ENCODE measurements around the gene SUSD1. TPM values are rescaled to one million over a fixed set of nuclear protein-coding genes. Genes with fewer than 3 reads are reported as not detected.

Gene SUSD1
- total and polyA plus RNA-seq, 2 of the 13 experiments (the other 11 are each of a cell fraction or from before 2014, with no cell fraction given), result 25.9 to 32.3 TPM

- TF ChIP-seq LRRFIP1 (CRISPR knock-in tag; conservative IDR thresholded peaks at IDR 0.05) (no peak), RARG (CRISPR knock-in tag; IDR thresholded peaks at IDR 0.05; ENCODE audit: low read depth) (no peak)
Measured at GRCh38 chr9:112005939-112006338, 169.2 kb downstream of the SUSD1 start (continued).

GRCh38 chr9:112003538-112003937 lies 171.6 kb downstream of the SUSD1 start:
- in situ Hi-C loops (cut with HindIII; ENCODE audit: extremely low pct_ligation_motif_present, low pct_unique_long_range_greater_than_20kb) (no loop called here), intact Hi-C loops (cut with micrococcal nuclease; ENCODE audit: unreplicated experiment) (no loop called here)
- ATAC-seq, result no peak
- no peaks in the 10 kb centered on the region for H3K79me2 ChIP-seq (ENCODE audit: insufficient read depth, low read length)
- CTCF ChIA-PET (ENCODE audit: low intra/inter-chr PET ratio, low total read pairs), result no interaction called here
- no peaks in the 10 kb centered on the region for H4K20me1 ChIP-seq (ENCODE audit: insufficient read depth, low read length)
- no peak for FAIRE-seq
- BruUV-seq (replicated peaks), result no TSS peak
- H3K9ac ChIP-seq (ENCODE audit: insufficient read depth, low read depth, low read length), result no peak overlapping the region
- no peak overlapping the region for H2AFZ ChIP-seq (ENCODE audit: low read length)
- no peaks in the 10 kb centered on the region for H3K36me3 ChIP-seq (replicated peaks in 1 of 2; ENCODE audit: control insufficient read depth in 1 of 2, insufficient read depth in 2 of 2, low read length in 2 of 2)
- peaks cover 0 to 1% of the 10 kb centered on the region in 2 experiments; a peak in 1 of 5 replicates for H3K27me3 ChIP-seq (ENCODE audit: control insufficient read depth in 1 of 2, insufficient read depth in 2 of 2, low read length in 2 of 2)
- no peak overlapping the region for H3K4me2 ChIP-seq (ENCODE audit: low read depth, low read length)
- POLR2A ChIA-PET, result no interaction called here
- H3K27ac ChIP-seq (ENCODE audit: extremely low read length, insufficient read depth, low read length), result no peak overlapping the region
- no peak for DNase-seq (ENCODE audit: low spot score)
- no peaks in the 10 kb centered on the region for H3K9me3 ChIP-seq (ENCODE audit: low read length)
- H3K4me3 ChIP-seq (replicated peaks in 1 of 3; ENCODE audit: insufficient read depth in 1 of 3, low read depth in 2 of 3, low read length in 3 of 3), result no peak overlapping the region
- WGBS (ENCODE audit: low lambda C conversion rate), result 49% methylated on average over 4 of the region's 4 CpGs
- H3K4me1 ChIP-seq (ENCODE audit: insufficient read depth, low read length), result no peaks in the 10 kb centered on the region
- TF ChIP-seq GABPB1 (CRISPR knock-in tag; IDR thresholded peaks at IDR 0.05) (no peak), KIAA2018 (CRISPR knock-in tag; IDR thresholded peaks at IDR 0.05; ENCODE audit: borderline replicate concordance) (no peak), ZNF639 (CRISPR knock-in tag; conservative IDR thresholded peaks at IDR 0.05) (no peak), ZBTB3 (CRISPR knock-in tag; IDR thresholded peaks at IDR 0.05; ENCODE audit: borderline replicate concordance, low read depth) (no peak), PRDM4 (CRISPR knock-in tag; IDR thresholded peaks at IDR 0.05; ENCODE audit: borderline replicate concordance) (no peak)

Data from HepG2 (cell line).